Pulmonary artery endothelial cell (primary cell): ENCODE results near the gene GIPC3. TPM values are rescaled to one million over a fixed set of nuclear protein-coding genes. Genes with fewer than 3 reads are reported as not detected.

ENCODE experiments used
- DNase-seq: peaks from one replicate; pipeline ENCODE4 v3.0.0-alpha.2; 2011; ENCODE audit warnings: low read depth, low spot score
- total RNA-seq: library from RNA; depleted of rRNA; stranded (reverse); fragments of >200 nt; gene quantifications from 2 replicates; pipeline ENCODE4 v1.2.3, GENCODE V29; 2014

The GIPC3 gene
- total RNA-seq, 1 donor from 2014 or later, result 0.53 TPM

GRCh38 chr19:3604987-3605343 is 19.7 kb downstream of the GIPC3 start:
- no peak for DNase-seq

GRCh38 chr19:3605361-3605760 is 20.1 kb downstream of the GIPC3 start:
- DNase-seq, result no peak

GRCh38 chr19:3605770-3606169 is 20.5 kb downstream of the GIPC3 start:
- DNase-seq, result no peak

GRCh38 chr19:3606174-3606689 is 21.0 kb downstream of the GIPC3 start:
- DNase-seq, result no peak

- DNase-seq, result no peak
Observed at GRCh38 chr19:3606690-3607289, 21.5 kb downstream of the GIPC3 start, which contains the start of gene TBXA2R. TBXA2R (minus strand) TSS chr19:3606875; CDS start chr19:3600634, 6,241 bp downstream.

- DNase-seq, result no peak
Observed at GRCh38 chr19:3607303-3608078, 22.2 kb downstream of the GIPC3 start.

GRCh38 chr19:3608079-3608641 is 22.9 kb downstream of the GIPC3 start:
- no peak for DNase-seq

GRCh38 chr19:3608750-3609322 is 23.6 kb downstream of the GIPC3 start:
- DNase-seq, result no peak

- DNase-seq, result no peak
Observed at GRCh38 chr19:3609779-3610719, 24.8 kb downstream of the GIPC3 start.

GRCh38 chr19:3610745-3611717 is 25.8 kb downstream of the GIPC3 start:
- DNase-seq, result no peak

- no peak for DNase-seq
Observed at GRCh38 chr19:3611841-3612240, 26.6 kb downstream of the GIPC3 start.

- DNase-seq, result no peak
Observed at GRCh38 chr19:3612330-3612729, 27.1 kb downstream of the GIPC3 start.

GRCh38 chr19:3612901-3613741 is 27.8 kb downstream of the GIPC3 start:
- no peak for DNase-seq

GRCh38 chr19:3613818-3614661 is 28.8 kb downstream of the GIPC3 start:
- no peak for DNase-seq

GRCh38 chr19:3614858-3615505 is 29.7 kb downstream of the GIPC3 start:
- no peak for DNase-seq

- no peak for DNase-seq
Observed at GRCh38 chr19:3615524-3616135, 30.4 kb downstream of the GIPC3 start.

- no peak for DNase-seq
Observed at GRCh38 chr19:3617463-3617862, 32.2 kb downstream of the GIPC3 start.
